ENCODE results near the gene SLC48A1. TPM values are rescaled to one million over a fixed set of nuclear protein-coding genes. Genes with fewer than 3 reads are reported as not detected.

The SLC48A1 gene
- total RNA-seq, 1 donor from 2014 or later = 13.0 TPM

DNA sequence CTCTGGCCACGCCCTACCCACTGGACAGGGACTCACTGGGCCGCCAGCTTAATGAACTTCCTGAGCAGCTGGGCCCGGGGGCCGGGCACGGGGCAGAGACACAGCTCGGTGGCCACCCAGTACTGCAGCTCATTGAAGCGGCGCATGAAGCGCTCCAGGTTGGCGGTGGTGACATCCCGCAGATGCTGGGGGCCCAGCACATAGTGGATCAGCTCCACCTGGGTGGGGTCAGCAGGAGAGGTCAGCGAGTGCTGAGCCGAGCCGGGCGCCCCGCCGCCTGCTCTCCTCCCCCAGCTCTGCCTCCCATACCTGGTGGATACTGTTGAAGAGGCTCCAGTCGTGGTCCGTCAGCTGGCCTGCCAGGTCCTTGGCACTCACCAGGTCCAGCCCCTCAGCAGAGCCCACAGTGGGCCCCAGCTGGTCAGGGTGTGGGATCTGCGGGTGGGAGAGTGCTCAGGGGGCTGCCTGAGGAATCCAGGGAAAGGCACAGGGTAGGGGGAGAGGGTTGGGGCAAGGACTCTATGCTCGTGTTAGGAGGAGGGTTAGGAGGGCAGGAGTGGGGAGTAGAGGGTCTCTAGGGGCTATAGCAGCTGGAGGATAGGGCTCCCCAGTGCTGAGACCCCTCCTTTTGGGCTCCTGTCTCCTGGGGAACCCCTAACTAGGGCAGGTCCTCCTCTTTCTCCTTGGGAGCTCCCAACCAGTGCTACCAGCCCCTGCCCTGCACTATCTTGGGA, 32.3 kb upstream of the SLC48A1 start:
- Mint-ChIP-seq H3K4me1 (peaks cover 19% of the 10 kb centered on the region), H3K4me3 (no peak overlapping the region), H3K9me3 (no peaks in the 10 kb centered on the region), H3K36me3 (ENCODE audit: low read depth) (no peaks in the 10 kb centered on the region), H3K27ac (ENCODE audit: unreplicated experiment) (peak overlapping the region; percentile 50), H3K27me3 (ENCODE audit: low read depth) (peaks cover 13% of the 10 kb centered on the region)
- DNase-seq (ENCODE audit: low read depth, low spot score) = no peak
- TF ChIP-seq, protein P1, sequence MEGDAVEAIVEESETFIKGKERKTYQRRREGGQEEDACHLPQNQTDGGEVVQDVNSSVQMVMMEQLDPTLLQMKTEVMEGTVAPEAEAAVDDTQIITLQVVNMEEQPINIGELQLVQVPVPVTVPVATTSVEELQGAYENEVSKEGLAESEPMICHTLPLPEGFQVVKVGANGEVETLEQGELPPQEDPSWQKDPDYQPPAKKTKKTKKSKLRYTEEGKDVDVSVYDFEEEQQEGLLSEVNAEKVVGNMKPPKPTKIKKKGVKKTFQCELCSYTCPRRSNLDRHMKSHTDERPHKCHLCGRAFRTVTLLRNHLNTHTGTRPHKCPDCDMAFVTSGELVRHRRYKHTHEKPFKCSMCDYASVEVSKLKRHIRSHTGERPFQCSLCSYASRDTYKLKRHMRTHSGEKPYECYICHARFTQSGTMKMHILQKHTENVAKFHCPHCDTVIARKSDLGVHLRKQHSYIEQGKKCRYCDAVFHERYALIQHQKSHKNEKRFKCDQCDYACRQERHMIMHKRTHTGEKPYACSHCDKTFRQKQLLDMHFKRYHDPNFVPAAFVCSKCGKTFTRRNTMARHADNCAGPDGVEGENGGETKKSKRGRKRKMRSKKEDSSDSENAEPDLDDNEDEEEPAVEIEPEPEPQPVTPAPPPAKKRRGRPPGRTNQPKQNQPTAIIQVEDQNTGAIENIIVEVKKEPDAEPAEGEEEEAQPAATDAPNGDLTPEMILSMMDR (conservative IDR thresholded peaks at IDR 0.05) = no peak

DNA sequence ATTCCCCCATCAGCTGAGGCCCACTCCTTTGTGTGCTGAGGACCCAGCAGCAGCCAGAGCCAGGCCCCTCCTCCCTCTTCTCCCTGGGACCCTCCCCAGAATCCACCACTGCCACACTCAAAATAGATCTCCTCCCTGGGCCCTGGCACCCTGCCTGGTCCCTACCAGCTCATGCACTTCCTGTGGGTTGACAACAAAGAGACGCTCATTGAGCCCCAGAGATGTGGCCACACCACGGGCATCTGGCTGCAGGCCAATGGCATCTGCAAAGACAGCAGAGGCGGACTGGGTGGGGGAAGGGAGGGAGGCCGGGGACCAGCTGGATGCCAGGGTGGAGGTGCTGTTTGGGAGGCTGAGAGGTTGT, 31.7 kb upstream of the SLC48A1 start:
- H3K4me3 Mint-ChIP-seq = no peak overlapping the region
- H3K27ac Mint-ChIP-seq (ENCODE audit: unreplicated experiment) = peak overlapping the region; percentile 50
- no peaks in the 10 kb centered on the region for H3K36me3 Mint-ChIP-seq (ENCODE audit: low read depth)
- H3K4me1 Mint-ChIP-seq = peaks cover 19% of the 10 kb centered on the region
- no peaks in the 10 kb centered on the region for H3K9me3 Mint-ChIP-seq
- peaks cover 13% of the 10 kb centered on the region for H3K27me3 Mint-ChIP-seq (ENCODE audit: low read depth)
- no peak for DNase-seq (ENCODE audit: low read depth, low spot score)
- TF ChIP-seq, protein P1 (conservative IDR thresholded peaks at IDR 0.05) = no peak

DNA sequence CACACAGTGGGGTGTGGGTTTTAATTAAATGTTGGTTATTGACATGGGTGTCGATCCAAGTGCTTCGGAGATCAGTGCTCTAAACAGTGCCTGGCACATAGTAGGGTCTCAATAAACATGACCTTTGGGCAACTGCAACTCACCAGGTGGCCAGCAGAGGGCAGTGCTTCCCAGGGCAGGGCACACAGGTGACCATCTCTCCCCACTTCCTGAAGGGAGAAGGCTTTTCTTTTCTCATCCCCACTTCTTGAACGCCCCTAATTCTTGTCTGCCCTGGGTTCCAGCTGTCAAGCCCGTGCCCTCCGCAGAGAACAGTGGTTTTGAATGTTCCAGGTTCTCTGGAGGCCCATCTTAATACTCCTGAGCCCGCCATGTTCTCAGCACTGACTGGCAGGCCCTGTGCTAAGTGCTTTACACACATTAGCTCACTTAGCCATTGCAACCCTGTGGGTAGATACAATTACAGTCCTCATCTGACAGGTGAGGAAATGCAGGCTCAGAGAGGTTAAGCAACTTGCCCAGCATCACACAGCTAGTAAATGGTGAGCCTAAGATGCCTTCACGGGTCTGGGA, 30.7 kb upstream of the SLC48A1 start:
- DNase-seq (ENCODE audit: low read depth, low spot score) = peak; percentile 53
- no peaks in the 10 kb centered on the region for H3K9me3 Mint-ChIP-seq
- no peaks in the 10 kb centered on the region for H3K36me3 Mint-ChIP-seq (ENCODE audit: low read depth)
- TF ChIP-seq, protein P1 (conservative IDR thresholded peaks at IDR 0.05) = peak; percentile 96
- H3K27ac Mint-ChIP-seq (ENCODE audit: unreplicated experiment) = no peak overlapping the region
- H3K27me3 Mint-ChIP-seq (ENCODE audit: low read depth) = peaks cover 13% of the 10 kb centered on the region
- peaks cover 14% of the 10 kb centered on the region for H3K4me1 Mint-ChIP-seq
- no peak overlapping the region for H3K4me3 Mint-ChIP-seq

DNA sequence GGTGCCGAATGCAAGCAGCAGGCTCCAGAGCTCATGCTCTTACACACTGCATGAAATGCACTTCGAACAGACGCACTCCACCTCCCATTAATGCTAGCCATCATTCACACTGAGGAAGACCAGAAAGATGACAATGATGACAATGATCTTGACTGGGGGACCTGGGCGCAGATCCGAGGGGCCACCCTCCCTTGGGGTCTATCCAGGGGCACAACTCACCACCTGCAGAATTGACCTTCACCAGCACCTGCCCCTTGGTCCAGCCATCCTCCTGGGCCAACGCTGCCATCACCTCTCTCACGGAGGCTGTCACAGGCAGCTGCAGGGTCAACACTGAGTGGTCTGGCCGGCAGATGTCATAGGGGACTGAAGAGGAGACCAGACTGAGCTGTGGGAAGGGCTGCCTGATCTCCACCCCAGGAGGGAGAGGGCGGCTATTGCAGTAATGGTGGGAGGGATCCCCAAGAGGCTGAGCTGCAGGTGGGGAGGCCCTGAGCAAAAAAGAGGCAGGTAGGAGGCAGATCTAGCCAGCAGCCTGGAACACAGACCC, 29.7 kb upstream of the SLC48A1 start:
- Mint-ChIP-seq H3K4me1 (peaks cover 11% of the 10 kb centered on the region), H3K4me3 (no peak overlapping the region), H3K27me3 (ENCODE audit: low read depth) (peaks cover 13% of the 10 kb centered on the region), H3K9me3 (no peaks in the 10 kb centered on the region), H3K27ac (ENCODE audit: unreplicated experiment) (no peak overlapping the region), H3K36me3 (ENCODE audit: low read depth) (no peaks in the 10 kb centered on the region)
- no peak for DNase-seq (ENCODE audit: low read depth, low spot score)
- TF ChIP-seq, protein P1 (conservative IDR thresholded peaks at IDR 0.05) = no peak

DNA sequence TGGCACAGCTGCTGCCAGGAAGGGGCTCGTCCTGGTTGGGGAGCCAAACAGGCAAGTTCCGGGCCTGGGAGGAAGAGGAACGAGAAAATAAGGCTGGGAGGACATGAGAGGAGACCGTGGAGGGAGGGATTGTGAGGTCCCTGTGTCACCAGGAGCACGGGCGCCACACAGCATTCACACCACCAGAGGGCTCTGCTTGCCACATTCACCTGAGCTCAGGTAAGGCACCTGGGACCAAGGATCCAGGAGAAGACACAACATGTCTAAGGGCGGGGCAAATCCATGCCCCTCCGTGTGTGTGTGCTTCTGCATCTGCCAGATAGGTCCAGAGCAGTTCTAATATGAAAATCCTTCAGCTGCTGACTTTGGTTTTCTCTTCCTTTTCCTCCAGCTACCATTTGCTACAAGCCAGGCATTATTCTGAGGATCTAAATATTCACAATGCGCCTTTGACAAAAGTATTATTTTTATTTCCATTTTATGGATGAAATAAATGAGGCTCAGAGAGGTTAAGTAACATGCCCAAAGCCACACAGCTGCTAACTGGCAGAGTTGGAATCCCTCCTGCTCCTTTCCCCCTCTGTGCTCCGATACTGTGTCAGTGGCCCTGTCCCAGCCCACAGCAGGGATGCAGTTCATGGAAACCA, 28.9 kb upstream of the SLC48A1 start:
- TF ChIP-seq, protein P1 (conservative IDR thresholded peaks at IDR 0.05) = peak; percentile 74
- Mint-ChIP-seq H3K27ac (ENCODE audit: unreplicated experiment) (no peak overlapping the region), H3K36me3 (ENCODE audit: low read depth) (no peaks in the 10 kb centered on the region), H3K9me3 (no peaks in the 10 kb centered on the region), H3K4me3 (no peak overlapping the region), H3K4me1 (peaks cover 11% of the 10 kb centered on the region), H3K27me3 (ENCODE audit: low read depth) (peaks cover 13% of the 10 kb centered on the region)
- DNase-seq (ENCODE audit: low read depth, low spot score) = no peak
